Measurements from ENCODE around the gene PRDM16.

Gene PRDM16

DNA sequence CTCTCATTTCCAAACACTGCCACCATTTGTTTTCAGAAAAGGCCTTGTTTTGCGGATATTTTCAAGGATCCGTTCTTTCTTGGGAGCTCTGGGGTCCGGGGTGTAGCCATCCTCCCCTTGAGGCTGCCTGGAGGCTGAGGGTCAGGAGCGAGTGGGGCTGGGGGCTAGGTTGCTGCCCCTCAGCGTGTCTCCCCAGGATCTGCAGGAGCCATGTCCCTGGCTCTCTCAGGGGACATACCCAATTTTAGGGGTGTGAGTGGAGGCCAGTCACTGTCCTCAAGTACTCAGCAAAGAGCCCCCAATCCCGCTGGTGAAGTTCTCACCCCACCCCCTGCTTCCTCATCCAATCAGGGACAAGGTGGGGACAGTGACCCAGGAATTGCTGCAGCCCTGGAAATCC is 15.0 kb upstream of the PRDM16 start:
- no peak for DNase-seq (ENCODE audit: low spot score)

DNA sequence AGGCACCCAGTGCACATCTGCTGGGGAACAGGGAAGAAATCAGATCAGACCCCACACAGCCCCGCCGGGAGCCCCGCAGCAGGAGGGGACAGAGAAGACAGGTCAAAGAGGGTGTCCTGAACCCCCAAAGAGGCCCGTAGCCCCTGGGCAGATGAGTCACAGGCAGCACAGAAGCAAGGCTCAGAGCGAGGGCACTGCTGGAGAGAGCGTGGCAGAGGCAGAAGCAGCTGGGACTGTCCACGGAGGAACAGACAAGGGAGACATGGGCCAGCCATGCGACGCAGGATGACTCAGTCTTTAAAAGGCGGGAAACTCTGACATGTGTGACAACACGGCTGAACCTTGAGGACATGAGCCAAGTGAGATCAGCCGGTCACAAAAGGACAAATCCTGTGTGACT is 14.5 kb upstream of the PRDM16 start:
- no peak for DNase-seq (ENCODE audit: low spot score)

DNA sequence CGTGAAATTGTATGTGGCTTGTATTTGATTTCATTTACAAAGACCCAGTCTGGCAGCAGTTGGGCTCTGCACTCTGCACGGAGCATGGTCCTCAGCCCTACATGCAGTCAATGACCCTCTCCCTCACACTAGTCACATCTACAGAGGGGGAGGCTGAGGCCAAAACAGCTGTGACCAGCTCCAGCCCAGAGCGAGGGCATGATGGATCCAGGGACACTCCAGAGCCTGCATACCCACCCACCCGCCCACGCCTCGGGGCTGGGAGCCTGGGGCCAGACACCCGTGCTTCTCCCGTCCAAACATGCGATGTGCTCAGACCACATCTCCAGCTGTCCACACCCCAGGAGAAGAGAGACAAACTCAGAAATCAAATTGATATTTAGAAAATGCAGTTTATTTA is 14.0 kb upstream of the PRDM16 start:
- no peak for DNase-seq (ENCODE audit: low spot score)

DNA sequence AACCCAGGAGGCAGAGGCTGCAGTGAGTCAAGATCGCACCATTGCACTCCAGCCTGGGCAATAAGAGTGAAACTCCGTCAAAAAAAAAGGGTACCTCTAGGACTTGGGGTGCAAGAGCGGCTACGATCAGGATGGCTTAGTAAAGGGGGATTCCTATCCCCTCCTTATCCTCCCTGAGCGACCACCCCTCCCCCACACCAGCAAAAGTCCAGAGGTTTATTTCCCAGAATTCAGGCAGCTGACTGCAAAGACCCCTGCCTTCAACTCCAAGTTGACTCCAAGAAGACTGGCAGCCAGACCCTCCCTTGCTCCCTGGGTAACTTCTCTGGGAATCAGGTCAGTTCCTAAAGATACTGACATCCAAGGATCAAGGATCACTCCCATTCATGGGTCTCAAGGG is 12.4 kb upstream of the PRDM16 start:
- DNase-seq (ENCODE audit: low spot score) = no peak

DNA sequence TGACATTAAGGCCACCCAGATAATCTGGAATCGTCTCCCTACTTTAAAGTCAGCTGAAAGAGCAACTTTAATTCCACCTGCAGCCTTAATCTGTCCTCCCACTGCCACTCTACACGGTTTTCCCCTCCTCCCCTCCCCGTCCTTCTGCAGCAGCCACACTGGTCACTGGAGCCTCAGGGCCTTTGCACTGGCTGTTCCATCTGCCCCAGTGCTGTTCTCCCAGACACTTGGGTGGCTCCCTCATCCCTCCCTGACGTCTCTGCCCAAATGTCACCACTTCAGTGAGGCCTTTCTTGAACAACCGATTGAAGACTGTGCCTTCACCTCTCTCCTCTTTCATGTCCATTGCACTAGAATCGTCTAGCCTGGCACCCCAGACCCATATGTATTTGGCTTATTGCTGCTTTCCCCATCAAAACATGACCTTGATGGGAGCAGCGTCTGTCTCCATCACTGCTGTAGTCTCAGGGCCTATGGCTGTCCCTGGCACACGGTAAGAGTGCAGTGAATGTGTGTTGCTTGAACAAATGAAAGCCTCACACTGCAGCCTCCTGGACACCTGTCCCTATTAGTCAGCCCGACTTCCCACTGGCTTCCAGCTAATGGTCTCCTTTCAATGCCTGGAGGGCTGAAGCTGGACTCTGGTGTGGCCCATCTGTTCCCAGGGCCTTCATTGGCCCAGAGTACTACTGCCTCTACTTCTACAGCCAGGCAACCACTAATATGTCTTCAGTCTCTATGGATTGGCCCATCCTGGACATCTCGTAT is 10.6 kb upstream of the PRDM16 start:
- DNase-seq (ENCODE audit: low spot score) = no peak

DNA sequence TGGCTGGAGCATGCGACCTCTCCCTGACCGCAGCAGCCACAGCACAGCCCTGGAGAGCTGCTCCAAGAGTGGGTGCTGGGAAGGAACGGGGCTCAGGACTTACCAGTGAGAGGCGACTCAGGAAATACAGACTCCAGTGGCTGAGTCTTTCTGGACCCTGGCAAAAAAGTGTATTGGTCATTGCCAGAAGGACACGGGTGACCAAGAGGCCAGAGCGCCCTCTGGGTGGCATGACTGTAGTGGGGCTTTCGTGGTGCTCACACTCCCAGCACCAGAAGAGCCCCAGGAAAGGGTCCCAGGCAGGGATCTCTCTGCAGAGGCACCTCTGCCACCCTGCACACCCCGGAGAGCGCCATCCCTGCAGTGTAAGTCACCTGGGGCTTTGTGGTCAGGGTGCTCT is 8.9 kb upstream of the PRDM16 start:
- no peak for DNase-seq (ENCODE audit: low spot score)

DNA sequence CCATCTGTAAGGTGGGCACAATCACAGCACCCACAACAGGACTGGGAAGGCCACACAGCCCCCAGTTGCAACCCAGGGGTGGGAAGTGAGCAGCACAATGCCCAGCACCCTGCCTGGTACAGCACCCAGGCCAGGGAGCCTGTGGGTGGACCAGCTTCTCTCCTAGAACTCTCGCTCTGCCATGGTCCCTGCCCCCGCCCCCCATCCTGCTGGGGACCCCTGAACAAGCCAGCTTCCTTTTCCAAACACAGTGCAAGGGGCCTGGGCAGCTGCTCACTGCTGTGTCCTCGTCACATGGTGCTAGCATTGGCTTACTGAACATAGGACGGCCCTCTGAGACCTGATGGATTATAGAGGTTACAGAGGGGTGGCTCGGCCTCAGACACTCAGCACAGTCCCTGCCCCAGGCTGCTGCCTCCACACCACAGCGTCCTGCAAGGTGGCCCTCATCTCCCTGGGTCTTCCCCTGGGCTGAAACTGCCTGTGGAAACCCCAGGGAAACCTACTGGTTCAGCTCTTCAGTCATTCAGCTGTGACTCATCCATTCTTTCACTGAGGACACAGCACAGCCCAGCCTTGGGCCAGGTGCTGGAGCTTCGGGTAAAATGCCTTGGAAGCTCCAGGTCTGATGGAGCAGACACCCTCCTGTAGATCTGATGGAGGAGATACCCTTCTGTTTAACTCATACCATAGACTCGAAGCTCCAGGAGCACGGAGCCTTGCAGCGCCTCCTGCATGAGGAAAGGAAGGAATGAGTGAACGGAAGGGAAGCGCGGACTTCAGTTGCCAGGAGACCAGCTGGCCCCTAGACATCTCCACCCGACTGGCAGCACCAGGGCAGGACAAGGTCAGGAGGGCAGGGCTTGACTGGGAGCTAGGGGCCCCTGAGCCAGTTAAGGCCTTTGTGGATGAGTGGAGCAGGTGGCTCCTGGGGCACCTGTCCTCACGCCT is 8.1 kb upstream of the PRDM16 start:
- no peak for DNase-seq (ENCODE audit: low spot score)

DNA sequence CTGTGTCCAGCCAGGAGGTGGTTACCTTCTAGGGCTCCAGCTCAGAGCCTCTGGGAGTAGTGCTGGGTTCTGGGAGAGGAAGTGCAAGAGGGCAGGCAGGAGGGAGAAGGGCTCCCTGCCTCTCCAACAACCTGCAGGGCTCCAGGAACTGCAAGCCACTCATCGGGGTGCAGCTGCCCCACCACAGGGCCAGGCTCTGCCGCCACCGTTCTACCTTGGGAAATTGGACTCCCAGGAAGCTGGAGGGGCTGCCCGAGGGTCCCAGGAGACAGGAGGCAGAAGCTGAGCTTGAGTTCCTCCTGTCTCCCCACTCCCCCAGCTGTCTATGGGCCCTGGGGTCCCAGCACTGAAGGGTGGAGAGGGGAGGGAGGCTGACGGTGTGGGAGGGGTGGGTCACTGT is 7.4 kb upstream of the PRDM16 start:
- no peak for DNase-seq (ENCODE audit: low spot score)

DNA sequence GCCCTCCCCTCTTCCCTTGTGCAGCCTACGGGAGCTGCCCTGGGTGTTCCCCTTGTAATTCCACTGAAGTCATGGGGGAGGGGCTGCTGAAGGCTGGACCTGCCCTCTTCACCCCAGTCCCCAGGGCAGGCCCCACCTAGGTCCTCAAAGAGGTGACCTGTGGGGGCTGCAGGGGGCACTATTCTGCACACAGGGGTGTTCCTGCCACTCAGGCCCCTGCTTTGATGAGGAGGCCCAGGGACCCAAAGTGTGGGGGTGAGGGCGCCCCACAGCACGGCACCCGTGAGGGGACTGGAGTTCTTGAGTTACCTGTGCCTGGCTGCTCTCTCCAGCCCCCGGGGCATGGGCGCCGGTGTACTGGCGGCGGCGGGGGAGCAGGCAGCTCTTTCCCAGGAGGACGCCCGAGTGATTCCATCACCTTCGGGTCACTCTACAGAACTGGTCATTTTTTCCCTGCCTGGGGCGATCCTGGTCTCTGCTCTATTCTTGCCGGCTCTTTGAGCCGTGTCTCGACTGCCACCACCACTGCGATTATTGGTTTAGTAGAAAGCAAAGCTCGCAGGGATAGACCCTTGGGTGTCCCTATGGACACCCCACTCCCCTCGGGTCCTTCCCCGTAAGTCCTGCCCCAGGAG is 6.9 kb upstream of the PRDM16 start:
- no peak for DNase-seq (ENCODE audit: low spot score)

DNA sequence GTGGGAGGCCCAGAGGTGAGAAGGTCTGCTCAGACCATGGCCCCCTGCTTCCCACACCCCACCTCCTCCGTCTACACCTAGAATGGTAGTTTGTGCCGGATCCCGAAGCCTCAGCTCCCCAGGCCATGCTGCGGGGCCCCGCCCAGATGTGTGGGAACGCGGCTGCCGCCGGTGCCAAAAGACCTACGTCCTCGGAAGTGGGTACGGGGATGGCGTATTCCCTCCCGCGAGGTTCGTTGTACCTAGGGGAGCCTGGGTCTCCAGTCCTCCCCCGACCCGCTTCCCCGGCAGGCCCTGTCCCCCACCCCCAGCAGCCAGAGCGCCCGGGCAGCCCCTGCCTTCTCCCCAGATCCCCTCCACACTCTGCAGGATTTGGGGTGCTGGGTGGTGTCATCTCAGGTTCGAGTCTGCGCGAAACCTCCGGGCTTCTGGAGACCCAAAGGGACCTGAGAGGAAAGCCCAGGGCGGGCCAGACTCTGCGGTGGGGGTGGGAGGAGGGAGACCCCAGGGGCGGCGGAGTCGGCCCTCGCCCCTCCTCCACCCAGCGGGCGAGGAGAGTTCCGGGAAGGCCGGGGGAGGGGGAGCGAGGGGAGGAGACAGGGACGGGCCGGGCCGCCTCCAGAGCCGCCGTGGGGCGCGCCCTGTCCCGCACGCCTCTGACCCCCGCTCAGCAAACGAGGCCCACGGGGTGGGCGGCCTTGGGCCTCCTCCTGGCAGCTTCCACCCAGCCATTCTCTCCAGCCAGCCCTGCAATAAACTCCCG is 6.2 kb upstream of the PRDM16 start:
- no peak for DNase-seq (ENCODE audit: low spot score)

DNA sequence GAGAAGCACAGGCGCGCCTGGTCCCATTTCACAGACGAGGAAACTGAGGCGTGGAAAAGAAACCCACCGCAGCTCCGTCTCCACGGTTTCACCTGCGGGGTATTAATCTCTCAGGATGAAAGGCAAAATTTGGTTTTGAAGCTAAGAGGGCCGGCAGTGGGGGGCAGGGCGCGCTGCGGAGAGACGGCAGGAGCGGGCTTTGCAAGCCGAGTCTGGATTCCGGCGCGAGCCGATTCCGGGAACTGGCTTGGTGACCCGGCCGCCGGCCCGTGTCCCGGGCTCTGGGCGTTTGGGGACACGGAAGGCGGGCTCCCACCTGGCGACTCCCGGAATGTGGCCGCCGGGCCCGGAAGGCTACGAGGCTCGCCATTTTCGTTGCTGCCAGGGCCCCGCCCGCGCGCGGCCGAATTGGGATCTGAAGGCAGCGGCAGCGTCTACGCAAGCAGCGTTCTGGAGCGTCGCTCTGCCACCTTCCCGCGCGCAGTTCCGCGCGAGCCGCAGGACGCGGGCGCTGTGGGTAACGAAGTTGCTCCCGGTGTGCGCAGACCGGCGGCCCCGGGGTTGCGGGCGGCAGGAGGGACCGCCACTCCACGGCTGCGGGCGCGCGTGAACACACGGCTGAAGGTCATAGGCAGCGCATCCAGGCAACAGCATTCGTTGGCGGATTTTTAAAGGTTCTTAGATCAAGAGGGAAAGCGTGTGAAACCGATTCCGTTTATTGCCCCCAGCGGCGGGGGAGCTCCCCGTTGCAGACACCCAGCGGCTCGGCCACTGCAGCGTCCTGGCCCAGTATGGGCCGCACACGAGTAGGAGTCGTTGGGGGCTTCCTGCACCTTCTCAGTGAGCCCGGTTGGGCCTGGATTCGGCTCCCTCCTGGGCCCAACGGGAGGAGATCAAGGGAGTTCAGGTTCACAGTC is 5.4 kb upstream of the PRDM16 start:
- DNase-seq (ENCODE audit: low spot score) = no peak

DNA sequence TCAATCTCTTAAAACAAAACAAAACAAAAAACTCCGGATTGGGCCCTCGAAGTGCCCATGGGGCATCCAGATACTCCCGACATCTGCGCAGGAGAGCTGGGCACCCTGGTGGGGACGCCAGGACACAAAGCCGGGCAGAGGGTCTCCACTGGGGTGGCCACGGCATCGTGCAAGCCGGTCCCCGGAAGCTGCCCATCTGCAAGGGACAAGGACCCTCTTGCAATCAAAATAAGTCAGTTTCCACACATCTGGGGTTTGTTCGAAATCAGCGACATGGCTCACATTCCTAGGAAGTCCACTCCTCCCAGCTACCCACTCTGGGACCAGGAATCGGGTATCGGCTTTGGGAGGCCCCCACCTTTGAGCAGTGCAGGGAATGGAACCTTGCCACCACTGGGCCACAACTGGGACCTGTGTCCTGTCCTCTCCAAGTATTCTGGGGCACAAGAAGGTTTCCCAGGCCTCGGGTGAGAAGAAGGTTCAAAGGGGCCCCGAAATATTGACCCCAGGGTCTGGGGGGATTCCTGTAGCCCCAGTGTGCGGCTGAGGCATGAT is 4.6 kb upstream of the PRDM16 start:
- no peak for DNase-seq (ENCODE audit: low spot score)

DNA sequence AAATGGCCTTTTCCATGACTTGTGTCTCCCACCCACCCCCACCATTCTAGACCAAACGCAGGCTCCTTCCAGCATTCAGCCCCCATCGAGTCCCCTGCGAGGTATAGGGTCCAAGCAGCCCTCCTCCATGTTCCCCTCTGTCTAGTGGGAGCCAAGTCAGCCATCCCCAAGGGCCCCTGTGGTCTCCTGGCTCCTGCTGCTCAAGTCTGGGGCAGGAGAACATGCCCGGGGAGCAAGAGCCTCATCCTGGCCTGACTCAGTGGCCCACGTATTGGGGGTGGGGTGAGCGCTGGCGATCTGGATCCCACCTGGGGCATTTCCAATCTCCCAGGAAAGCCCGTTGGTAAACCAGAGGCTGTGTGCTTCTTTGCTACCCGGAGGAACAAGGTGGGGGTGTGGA is 4.1 kb upstream of the PRDM16 start:
- no peak for DNase-seq (ENCODE audit: low spot score)

DNA sequence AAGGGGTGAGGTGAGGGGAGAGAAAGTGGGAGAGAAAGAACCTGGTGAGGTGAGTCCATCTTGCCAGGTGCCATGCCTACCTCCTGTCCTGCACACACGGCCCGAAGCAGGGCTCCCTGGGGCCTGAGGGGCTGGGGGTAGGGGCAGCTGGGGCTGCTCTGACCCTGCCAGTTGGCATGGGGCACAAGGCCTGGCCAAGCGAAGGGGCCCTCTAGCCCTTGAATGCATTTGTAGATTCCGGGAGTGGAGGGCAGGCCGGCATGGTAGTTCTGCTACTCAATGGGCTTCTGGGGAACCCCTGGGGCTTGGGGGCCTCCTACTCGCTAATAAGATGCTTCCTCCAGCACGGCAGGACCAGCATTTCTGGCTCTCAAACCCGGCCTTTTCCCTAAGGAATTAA is 3.6 kb upstream of the PRDM16 start:
- no peak for DNase-seq (ENCODE audit: low spot score)

DNA sequence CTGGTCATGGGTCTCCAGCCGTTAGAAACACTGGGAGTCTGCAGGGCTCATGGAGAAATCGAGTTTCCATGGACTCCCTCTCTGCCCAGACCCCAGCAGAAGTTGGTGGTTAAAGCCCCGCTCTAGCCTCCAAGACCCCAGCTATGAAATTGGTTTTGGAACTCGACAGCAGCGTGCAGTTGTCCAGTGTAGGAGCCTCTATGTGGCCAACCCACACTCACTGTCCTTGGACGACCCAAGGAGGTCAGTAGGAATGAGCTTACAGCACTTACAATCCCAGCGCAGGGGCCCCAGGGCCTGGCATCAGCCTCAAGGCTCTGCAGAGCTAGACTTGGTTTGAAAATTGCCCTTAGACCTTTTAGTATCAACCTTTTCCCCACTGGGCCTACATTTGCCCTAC is 3.2 kb upstream of the PRDM16 start:
- DNase-seq (ENCODE audit: low spot score) = no peak

DNA sequence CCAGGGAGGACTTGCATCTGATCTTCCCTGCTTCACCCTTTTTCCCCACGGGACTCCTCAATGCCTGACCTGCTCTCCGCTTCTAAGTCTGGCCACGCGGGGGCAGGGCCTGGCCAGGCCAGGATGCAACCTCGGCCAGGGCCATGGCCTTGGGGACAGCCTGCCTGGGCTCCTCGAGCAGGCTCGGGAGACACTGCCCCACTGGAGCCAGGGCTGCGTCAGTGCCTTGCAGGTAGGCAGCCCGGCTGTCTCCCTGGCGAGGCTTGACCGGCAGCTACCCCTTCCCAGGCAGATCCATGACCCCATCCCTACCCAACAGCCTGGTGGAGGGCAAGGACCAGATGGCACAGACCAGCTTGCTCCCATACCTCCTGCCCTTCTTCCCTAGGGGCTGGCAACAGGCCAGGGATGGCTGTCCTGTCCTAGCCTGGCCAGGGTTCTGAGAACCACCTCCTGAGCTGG is 2.7 kb upstream of the PRDM16 start:
- no peak for DNase-seq (ENCODE audit: low spot score)

DNA sequence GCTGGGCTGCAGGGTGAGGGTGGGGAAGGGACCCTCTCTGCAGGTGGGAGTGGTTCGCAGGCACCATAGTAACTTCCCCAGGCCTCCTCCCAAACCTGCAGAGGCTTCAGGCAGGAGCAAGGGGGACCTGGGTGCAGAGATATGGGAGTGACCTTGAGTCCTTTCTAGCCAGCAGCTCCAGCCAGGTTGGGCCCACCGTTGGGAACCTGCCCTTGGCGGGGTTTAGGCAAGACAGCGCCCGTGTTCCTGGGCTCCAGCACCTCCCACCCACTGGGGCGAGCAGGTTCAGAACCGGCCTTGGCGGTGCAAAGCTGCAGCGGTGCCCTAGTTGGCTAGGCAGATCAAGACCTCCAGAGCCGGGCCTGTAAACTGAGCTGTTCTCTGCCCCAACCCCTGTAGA is 2.2 kb upstream of the PRDM16 start:
- DNase-seq (ENCODE audit: low spot score) = no peak

DNA sequence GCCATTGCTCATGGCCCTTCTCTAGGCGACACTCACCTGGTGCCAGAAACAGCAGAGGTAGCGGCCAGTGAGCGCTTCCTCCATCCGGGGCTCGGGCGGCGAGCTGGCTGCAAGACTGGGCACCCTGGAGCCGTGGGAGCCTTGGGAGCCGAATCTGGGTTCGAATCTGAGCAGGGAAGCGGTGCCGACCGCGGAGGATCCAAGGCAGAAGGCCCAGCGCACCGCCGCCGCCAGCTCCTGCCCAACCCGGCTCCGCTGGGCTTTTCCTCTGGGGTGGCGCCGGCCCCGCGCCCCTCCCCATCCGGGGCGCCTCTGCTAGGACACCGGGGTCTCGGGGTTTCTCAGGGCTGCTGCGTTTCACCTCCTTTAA is 1.7 kb upstream of the PRDM16 start:
- no peak for DNase-seq (ENCODE audit: low spot score)

DNA sequence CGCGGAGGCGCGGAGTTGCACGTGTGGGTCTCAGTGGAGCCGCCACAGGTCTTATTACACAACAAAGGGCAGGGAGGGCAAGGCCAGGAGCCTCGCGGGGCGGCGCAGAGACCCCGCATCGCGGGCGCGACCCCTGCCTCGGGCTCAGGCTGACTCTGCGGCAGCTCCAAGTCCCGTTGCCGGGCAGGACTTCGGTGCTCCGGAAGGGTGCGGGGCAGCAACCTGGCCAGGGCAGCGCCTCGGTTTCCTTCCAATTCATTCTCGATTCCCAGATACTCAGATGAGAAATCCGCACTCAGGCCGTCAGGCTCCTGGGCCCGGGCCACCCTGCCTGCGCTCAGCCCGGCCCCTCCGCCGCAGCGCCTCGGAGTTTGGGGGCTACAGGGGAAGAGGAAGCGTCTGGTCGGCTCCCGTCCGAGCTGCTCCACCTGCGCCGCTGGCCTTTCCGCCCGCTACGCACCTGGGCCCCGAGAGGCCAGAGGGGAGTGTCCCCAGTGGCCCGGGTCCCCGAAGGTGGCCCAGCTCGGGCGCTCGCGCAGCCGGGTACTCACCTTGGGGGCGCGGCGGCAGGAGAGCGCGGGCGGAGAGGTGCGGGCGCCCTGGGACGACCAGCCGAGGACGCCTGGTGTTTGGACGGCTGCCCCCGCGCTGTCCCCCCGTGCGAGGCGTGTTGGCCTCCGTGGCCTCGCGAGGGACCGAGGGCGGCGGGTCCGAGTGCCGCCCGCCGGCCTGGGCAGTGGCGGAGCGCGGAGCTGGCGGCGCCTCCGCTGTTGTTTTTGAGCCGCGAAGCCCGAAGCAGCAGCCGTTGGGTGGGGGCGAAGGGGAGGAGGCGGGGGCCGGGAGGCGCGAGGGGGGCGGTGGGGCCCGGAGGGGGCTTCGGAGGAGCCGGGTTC is 1.1 kb upstream of the PRDM16 start:
- DNase-seq (ENCODE audit: low spot score) = no peak
